CD1c-positive myeloid dendritic cell (primary cell): ENCODE results near the gene YWHAB.
"Not testable (repeated sequence)": the region's sequence is repeated elsewhere in the genome, so short reads cannot be mapped to it uniquely, and the experiment has no call there.

Experiments used
- DNase-seq: peaks from one replicate; pipeline ENCODE4 v3.0.0-alpha.2; 2016; ENCODE audit errors: extremely low spot score

The YWHAB gene

DNA sequence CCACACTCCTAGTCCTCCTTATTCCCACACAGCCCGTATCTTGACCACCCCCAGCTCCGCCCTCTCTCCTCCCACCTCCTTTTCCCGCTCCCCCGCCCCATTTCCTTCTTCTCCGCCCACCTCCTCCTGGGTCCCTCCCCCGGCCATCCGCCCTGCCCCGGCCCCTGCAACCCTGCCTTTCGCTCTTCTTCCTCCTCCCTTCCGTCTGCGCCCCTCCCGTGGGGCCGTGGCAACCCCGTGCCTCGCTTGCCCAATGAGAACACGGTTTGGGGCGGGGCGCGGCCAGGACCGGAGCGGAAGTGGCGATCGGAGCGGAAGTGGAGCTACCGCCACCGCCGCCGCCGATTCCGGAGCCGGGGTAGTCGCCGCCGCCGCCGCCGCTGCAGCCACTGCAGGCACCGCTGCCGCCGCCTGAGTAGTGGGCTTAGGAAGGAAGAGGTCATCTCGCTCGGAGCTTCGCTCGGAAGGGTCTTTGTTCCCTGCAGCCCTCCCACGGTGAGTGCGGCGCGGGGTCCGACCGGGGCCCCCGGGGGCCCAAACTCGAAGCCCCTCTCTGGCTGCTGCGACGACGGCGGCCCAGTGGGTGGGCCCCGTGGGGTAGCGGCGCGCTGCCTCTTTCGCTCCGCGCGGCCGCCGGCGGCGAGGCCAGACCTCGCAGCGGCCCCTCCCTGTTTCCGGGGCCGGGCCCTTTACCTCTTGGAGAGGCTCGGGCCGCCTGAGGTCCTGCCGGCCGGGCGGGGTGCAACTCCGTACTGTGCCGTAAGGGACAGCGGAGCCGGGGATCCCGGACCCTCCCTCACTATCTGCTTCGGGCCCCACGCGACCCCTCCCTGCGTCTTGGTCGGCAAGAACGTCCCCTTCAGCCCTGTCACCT, at the start of gene YWHAB:
Gene YWHAB, plus strand, starts transcription at position 314 of the 874 bp plus-strand sequence. CDS start 15,829 bp downstream, outside the sequence.
- peak; percentile 98 for DNase-seq

DNA sequence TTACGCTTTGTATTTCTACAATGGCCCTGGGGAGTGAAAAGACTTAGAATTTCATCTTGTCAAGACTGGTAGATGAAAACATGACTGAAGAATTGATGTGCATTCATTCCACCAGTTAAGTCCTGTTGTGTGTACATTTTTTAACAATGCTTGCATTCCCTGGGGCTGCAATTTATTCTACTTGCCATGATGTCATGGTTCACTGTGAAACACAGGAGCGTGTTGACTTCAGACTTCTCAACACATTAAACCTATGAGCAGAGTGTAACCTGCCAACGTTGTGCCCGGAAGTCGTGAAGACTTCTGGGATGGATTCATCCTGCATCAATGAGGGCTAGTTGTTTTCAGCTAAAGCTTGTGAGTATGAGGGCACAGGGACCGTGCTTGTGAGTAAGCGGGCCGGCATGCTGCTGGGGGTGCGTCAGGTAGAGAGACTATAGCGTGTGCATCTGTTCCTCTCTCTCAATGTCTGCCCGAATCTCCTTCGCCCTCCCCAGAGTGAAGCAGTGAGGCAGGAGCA, 48.8 kb upstream of the YWHAB start:
- no peak for DNase-seq

DNA sequence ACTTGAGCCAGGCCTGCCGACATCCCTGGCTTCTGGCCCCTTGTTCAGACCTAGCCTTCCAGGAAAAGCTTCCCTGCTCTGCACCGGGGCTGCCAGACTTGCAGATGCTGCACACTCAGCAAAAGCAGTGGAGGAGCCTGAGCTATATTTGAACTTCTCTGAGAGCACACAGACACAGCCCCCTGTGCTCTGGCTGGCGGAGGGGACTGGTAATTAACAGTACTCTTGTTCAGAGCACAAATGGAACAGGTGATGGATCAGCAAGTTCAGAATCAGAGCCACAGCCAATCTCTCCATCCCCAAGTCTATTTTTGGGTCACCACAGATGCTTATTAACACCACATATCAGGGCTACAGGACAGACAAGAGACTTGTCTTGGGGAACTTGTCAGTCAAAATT, 47.6 kb upstream of the YWHAB start:
- no peak for DNase-seq

DNA sequence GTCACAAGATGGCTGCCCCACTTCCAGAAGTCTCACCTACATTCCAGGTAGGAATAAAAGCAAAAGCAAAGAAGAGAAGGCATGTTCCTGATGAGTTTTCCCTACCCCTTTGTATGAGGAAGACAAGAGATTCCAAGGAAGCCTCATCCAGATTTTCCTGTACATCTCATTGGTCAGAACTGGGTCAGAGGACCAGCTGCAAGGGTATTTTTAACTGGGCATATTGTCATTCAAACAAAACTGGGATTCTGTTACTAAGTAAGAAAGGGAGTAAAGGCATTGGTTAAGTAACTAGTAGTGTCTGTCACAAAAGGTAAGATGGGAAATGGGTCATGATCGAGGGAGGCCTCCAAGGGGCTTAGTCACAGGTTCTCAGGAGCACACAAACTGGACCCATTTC, 47.0 kb upstream of the YWHAB start:
- DNase-seq, result no peak

DNA sequence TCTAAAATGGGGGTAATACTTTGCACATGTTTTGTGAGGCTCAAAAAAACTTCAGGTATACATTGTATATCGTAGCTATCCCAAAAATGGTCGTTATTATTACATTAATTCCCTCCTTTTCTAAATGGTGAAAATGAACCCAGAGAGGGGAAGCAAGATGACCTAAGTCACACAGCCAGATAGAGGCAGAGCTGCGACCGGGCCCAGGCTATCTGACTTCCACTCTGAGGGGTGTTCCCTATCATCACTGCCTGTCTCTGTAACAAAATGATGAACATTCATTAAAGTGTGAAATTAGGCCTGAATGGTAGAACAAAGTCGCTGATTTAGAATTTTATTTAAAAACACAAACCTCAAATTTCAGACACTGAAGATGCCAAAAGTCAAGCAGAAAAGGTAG, 46.0 kb upstream of the YWHAB start:
- no peak for DNase-seq

DNA sequence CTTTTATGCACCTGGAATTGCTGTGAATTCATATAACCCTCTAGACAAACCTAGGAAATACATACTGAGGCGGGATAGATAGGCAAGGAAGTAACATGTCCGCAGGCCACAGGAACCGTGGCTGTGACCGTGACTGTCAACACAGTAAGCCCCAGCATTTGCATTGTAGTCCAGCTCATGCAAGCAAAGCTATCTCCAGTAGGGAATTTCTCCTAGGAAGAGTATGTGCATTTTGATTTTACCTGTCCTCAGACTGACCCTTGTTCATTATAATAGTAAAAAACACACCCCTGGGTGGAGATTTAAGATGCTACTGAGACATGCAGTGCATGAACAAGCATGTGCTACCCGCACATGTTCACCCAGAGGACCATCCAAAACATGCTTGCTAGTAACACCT, 44.7 kb upstream of the YWHAB start:
- DNase-seq, result no peak

DNA sequence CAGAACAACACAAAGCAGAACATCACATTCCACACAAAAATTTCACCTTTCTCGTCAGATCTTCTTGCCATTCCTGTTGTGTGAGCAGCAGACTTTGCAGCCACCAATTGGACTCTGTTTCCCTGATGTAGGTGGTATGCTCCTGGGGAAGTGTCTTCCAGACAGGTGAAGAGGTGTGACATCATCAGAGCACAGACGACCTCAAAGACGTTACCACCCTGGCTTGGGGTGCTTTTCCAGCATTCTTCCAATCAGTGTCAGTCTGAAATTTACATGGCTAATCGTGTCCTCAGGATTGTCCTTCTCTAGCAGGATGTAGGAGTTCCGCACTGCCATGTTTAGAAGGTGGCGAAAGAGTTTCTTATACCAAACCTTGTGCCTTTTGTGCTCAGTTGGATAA, 43.5 kb upstream of the YWHAB start:
- no peak for DNase-seq

DNA sequence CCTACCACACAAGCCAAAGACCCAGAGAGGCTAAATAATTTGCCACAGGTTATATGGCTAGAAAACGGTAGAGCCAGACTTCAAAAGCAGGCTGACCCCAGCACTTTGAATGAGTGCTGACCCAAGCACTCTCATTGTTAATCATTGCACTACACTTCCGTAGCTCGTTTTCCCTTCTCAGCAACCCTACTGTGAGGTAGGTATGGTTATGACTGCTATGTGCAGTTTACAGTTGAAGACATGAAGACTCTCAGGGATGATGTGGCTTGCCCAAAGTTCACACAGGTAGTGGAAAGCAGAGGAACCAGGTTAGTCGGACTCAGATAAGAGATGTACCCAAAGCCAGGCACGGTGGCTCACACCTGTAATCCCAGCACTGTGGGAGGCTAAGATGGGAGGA, 41.6 kb upstream of the YWHAB start:
- DNase-seq, result no peak

DNA sequence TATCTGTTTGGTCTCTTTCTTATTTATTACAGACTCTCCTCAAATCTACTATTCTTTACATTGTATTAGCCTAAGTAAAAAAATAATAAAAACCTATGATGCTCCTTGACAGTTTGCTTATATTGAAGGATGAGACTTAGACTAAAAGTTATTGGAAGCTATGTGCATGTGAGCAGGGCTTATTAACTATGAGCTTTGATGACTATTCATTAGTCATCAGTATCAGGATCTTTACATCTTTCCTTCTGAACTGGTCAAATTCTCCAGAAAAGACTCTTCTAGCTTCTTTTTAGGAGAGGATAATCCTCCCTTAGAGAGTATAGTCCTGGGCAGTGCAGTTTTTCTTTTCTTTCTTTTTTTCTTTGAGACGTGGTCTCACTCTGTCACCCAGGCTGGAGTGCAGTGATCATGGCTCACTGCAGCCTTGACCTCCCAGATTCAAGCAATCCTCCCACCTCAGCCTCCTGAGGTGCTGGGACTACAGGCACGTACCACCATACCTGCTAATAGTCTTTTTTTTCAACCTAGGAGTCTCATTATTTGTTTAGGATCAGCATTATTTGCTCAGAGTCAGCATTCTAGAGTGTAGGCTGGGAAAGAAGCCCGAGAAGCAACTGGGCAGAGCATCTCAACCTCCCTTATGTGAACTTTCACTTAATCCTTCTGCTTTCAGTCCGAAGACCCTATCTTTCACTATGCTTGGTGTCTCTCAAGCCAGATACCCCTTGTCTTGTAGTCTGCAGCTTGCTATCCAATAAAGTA, 37.1 kb upstream of the YWHAB start:
- no peak for DNase-seq

DNA sequence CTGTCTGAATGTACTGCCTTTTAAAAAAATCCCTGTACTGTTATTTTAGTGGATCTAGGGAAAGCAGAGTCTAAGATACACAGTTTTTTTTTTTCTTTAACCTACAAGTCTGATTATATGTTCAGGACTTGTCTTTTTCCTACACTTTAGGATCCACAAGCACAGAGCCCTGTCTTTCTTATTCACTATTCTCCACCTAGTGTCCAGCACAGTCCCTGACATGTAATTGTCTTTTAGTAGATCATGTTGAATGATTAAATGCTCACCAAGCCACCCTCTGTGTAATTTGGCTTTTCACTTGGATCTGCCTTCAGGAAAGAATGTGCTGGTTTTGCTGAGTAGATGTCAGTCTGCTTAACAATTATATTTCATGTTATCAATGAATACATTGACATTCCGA, 35.8 kb upstream of the YWHAB start:
- no peak for DNase-seq

DNA sequence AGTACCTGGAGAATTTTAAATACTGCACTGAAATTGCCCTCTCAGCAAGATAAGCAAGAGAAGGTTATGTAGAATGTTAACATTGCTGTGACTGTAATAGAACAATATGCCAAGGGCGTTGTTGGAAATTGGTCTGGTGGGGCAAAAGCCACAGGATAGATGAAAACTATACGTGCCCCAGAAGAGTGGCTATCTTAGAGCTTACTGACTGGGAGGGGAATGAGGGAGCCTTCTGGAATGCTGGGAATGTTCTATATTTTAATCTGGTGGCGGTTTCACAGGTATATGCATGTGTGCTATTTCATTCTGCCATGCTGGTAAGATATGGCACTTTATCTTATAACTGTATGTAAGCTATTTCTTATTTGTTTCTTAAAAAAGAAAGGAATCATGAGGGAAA, 35.2 kb upstream of the YWHAB start:
- DNase-seq, result no peak

DNA sequence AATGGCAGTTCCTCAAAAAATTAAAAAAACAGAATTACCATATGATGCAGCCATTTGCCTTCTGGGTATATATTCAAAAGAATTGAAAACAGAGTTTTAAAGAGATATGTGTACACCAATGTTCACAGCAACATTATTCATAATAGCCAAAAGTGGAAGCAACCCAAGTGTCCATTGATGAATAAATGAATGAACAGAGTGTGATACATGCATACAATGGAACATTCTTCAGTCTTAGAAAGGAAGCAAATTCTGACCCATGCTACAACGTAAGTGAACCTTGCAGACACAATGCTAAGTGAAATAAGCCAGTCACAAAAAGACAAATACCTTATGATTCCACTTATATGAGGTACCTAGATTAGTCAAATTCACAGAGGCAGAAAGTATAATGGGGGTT, 34.7 kb upstream of the YWHAB start:
- no peak for DNase-seq

DNA sequence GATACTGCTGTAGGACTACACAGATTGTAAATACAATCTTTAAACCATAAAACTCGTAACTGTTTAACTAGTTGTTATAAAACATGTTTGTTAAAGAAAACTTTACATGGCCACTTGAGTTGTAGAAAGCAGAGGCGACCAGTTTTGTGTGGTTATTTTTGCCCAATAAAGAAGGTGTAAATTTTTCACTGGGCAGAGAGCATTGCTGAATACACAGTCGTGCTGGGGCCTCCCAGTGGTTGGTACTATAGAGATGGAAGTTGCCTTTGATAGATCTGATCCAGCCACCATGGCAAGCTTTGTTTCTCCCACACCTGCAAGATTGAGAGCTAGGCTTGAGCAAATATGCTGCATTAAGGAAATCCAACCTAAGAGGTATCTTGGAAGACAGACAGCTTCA, 34.0 kb upstream of the YWHAB start:
- no peak for DNase-seq

DNA sequence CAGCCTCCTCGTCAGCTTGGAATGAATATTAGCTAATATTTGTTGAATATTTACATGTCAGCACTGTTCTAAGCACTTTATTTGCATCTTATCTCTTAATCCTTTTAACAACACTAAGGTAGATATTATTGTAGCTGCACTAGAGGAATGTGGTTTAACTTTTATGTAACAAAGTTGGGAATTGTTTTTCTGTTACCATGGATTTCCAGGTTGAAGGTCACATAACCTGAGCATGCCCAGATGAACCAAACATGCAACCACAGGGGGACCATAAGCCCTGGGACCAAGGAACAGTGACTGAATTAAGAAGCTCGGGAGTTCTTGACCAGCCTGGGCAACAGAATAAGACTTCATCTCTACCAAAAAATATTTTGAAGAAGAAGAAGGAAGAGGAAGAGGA, 29.1 kb upstream of the YWHAB start:
- DNase-seq, result no peak

DNA sequence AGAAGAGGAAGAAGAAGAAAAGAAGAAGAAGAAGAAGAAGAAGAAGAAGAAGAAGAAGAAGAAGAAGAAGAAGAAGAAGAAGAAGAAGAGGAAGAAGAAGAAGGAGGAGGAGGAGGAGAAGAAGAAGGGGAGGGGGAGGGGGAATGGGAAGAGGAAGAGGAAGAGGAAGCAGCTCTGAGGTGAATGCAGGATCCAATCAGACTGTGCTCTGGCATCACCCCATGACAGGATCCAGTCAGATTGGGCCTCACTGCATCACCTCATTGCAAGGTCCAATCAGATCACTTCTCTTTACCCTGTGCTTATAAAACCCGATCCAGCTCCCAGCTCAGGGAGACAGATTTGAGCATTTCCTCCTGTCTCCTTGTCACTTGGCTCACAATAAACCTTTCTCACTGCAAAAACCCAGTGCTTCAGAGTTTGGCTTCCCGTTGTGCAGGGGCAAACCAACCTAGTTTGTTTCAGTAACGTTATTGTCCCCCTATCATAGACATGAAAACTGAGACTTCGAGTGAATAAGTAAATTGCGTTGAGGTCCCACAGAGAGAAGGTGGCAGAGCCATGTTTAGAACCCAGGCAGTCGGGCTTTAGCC, 28.6 kb upstream of the YWHAB start:
- peak; percentile 17 for DNase-seq

DNA sequence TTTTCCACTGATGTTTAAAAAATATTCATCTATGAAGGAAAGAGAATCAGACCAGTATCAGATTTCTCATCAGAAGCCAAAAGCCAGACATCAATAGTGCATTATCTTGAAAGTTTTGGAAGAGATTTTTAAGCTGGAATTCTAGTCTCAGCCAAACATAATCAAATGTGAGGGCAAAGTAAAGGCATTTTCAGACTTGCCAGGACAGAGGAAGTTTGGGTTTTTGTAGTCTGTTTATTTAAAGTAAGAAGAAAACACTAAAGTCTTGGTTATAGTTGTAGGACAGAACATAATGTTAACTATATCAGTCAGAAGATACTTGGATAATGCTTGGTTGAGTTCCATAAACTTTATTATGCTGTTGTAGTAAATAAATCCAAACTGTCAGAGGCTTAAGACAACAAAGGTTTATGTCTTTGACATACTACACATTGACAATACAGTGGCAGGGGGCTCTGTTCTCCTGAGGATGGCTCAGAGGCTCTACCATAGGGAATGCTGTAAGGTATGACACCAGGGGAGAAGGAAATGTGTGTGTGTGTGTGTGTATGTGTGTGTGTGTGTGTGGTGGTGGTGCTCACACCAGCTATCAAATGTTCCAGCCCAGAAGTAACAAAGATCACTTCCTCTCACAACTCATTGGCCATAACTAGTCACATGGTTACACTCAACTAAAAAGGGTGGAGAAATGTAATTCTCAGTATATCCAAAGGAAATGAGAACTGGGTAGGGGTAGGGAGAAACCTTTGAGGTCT, 26.7 kb upstream of the YWHAB start:
- DNase-seq, result no peak

DNA sequence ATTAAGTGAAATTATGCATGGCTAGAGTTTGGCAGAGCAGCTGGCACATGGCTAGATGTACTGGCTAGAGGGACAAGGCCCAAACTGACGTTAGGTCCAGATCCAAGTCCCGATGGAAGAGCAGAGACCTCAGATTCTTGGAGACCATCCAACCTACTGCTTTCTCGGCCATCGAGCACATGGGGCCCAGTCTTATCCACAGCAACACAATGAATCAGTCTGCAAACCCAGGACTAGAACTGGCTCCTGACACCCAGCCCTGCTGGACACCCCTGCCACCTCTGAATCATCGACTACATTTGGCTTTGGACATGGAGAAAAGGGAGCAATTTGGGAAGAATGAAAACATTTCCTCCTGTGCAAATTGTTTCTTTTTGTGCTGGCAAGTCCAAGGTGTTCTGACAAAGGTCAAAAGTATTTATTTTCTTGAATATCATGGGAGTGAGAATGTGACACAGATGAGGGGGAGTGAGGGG, 23.9 kb upstream of the YWHAB start:
- no peak for DNase-seq

DNA sequence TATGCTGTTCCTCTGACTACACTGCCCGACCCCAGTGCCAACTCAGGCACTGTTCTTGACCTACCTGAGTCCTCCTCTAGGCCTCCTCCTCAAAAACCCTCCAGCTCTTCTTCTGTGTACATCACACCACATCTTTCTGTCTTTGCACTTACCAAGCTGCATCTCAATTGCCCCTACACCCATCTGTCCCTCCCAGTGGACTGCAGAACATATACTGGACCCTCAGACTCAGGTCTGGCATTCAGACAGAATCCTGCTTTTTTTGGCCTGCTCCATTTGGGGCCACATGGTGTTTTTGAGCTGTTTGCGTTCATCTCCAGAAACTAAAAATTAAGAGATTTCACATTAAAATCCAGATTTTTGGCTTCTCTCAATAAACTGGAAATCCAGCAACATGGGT, 23.2 kb upstream of the YWHAB start:
- no peak for DNase-seq

DNA sequence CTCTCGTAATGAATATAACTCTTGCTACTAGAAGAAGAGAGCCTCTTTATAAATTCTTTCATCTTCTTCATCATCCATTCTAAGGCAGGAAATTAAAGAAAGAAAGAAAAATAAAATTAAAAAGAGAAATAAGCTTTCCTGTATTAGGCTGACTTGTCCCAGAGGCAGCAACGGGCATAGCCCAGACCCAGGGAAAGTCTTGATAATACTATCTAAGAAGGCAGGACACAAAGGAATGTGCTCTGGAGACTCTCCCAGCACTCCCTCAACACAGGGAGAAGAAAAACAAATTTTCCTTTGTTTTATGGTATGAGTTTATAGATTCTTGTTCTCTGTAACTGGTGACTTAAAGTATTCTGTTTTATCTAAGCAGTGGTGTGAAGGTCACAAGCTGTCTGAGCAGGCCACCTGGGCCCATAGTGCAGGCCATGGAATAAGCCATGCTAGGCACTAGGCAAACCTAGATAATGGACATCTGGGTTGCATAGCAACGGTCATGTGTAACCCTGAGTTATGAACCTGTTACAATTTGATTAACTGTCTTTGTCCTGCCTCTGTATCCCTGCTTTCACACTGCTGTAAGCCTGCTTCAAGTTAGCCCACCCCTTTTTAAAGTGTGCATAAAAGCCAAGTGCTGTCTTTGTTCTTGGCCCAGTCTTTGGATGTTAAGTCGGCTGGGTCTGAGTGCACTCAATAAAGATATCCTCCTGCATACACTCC, 22.0 kb upstream of the YWHAB start:
- DNase-seq, result not testable (repeated sequence)

DNA sequence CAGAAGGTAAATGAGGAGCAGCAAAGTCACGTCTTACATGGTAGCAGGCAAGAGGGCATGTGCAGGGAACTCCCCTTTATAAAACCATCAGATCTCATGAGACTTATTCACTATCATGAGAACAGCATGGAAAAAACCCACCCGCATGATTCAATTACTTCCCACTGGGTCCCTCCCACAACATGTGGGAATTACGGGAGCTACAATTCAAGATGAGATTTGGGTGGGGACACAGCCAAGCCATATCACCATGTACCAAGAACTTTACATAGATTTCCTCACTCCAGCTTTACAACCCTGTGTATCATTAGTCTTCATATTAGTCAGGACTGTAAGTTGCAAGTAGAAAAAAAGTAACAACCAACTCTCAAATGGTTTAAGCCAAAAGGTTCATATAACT, 21.0 kb upstream of the YWHAB start:
- DNase-seq, result not testable (repeated sequence)
